ENCODE data around the gene SLC1A2.

DNA sequence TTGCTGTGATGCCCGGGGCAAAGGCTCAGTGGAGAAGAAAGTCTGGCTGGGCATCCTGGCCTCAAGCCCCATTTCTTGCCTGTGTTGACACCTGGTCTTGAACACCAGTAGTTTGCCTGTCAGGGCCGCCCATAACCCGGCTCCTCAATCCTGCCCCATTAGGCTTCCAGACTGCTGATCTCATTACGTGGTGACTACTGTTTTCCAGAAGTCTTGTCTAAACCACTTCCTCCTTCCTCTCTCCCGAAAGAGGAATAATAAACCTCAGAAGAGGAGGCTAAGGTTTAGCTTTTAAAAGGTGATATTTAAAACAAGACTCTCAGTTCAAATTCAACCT lies 182.7 kb downstream of the SLC1A2 start:
- TF ChIP-seq, protein P1, sequence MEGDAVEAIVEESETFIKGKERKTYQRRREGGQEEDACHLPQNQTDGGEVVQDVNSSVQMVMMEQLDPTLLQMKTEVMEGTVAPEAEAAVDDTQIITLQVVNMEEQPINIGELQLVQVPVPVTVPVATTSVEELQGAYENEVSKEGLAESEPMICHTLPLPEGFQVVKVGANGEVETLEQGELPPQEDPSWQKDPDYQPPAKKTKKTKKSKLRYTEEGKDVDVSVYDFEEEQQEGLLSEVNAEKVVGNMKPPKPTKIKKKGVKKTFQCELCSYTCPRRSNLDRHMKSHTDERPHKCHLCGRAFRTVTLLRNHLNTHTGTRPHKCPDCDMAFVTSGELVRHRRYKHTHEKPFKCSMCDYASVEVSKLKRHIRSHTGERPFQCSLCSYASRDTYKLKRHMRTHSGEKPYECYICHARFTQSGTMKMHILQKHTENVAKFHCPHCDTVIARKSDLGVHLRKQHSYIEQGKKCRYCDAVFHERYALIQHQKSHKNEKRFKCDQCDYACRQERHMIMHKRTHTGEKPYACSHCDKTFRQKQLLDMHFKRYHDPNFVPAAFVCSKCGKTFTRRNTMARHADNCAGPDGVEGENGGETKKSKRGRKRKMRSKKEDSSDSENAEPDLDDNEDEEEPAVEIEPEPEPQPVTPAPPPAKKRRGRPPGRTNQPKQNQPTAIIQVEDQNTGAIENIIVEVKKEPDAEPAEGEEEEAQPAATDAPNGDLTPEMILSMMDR (IDR thresholded peaks at IDR 0.05; ENCODE audit: insufficient read depth, low read length), result no peak
- no peak for TF ChIP-seq POLR2AphosphoS5 (IDR thresholded peaks at IDR 0.05; ENCODE audit: low read depth)
- TF ChIP-seq SPI1 (IDR thresholded peaks at IDR 0.05; ENCODE audit: borderline replicate concordance, low read depth), result peak; percentile 82; the same call in 1 of the 2 replicates
